ENCODE results near the gene ZNF175.

- no peak for TF ChIP-seq EZH2 (IDR thresholded peaks at IDR 0.05; ENCODE audit: borderline replicate concordance, control insufficient read depth, low read depth, low read length)
- TF ChIP-seq CTCF (IDR thresholded peaks at IDR 0.05 in 2 of 3, conservative IDR thresholded peaks at IDR 0.05 in 1 of 3; ENCODE audit: control insufficient read depth in 2 of 3, extremely low read depth in 1 of 3, insufficient read depth in 1 of 3, low read depth in 3 of 3, low read length in 3 of 3) = no peak
- TF ChIP-seq MYC (IDR thresholded peaks at IDR 0.05; ENCODE audit: insufficient read depth, insufficient read length, insufficient replicate concordance, low read length, severe bottlenecking) = no peak
Observed at GRCh38 chr19:51546107-51546649, 24.9 kb upstream of the ZNF175 start.
